Dendritic cell treated with granulocyte-macrophage colony-stimulating factor and Interleukin-4, amounts not matched to agents 40 ng/mL and 50 ng/mL, for 4 days (primary cell): ENCODE measurements around the gene EFL1.

Experiments used
- H3K27ac Mint-ChIP-seq: one replicate; pipeline ENCODE4 v1.8.0; 2022; ENCODE audit warnings: mild to moderate bottlenecking, mixed read lengths
- H3K27me3 Mint-ChIP-seq: one replicate; pipeline ENCODE4 v1.8.0; 2022; ENCODE audit warnings: mild to moderate bottlenecking, mixed read lengths
- H3K36me3 Mint-ChIP-seq: one replicate; pipeline ENCODE4 v1.8.0; 2022; ENCODE audit warnings: low read depth, mixed read lengths
- H3K4me1 Mint-ChIP-seq: one replicate; pipeline ENCODE4 v1.8.0; 2022; ENCODE audit warnings: low read depth, mixed read lengths
- H3K4me3 Mint-ChIP-seq: one replicate; pipeline ENCODE4 v1.8.0; 2022; ENCODE audit warnings: mild to moderate bottlenecking, moderate library complexity, mixed read lengths
- H3K9me3 Mint-ChIP-seq: one replicate; pipeline ENCODE4 v1.8.0; 2022; ENCODE audit warnings: mixed read lengths
- intact Hi-C: fragments of 100-400 bp; cut with micrococcal nuclease; formaldehyde crosslinking; loops from one replicate; pipeline ENCODE4 v1.15.0; 2022

Gene EFL1

DNA sequence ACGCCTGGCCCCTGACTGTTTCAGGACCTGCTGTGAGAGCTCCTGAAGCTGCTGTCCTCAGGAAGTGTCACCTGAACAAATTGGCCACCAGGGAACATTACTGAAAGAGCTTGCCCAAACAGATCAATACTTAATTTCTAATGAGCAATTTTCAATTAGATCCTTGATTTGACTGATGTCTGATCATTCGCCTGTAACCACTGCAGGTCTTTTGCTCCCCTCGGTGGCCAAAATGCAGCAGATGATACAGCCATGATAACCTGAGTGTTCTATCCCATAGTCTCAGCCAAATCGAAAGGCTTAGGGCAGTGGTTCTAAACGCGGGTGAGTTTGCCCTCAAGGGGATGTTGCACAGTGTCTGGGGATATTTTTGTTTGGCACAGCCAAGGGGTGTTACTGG lies 159.1 kb downstream of the EFL1 start:
- Mint-ChIP-seq H3K9me3 (no peaks in the 10 kb centered on the region), H3K4me1 (peaks cover 2% of the 10 kb centered on the region), H3K27me3 (no peaks in the 10 kb centered on the region), H3K27ac (no peak overlapping the region), H3K36me3 (no peaks in the 10 kb centered on the region), H3K4me3 (no peak overlapping the region)
- intact Hi-C loops: no loop called here

DNA sequence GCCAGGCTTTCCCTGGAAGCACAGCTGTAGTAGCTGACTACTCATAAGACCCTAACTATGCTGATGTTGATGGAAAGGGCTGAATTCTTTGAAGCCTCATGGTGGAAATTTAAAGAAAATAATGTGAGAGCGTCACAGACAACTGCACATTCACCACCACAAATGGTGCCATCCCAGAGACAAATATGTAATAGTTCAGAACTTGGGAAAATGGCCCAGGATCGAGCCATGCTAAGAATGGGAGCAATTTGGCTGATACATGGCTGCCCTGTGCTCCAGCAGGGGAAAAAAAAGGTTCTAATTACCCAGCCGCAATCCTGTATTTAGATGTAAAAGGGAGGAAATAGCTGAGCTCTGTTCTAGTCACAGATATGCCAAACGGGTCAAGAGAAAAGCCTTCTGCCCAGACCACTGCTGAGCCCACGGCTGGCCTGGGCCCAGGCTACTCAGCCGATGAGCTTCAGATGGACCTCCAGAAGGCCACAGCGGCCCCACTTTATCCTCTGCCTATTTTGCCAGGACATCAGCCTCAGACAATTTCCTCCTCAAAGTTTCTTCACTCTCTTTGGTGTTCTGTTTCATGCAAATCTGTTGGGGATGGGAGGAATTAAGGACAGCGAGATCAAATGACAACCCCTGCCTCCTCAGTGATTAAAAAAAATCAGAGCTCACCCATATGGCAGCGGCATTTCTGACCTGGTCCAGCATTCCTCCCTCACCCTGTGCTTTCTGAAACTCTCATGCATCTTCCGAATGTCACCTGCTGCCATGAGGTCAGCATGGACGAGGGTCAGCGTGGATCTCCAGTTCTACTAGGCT lies 162.2 kb downstream of the EFL1 start:
- H3K36me3 Mint-ChIP-seq: no peaks in the 10 kb centered on the region
- intact Hi-C loops: no loop called here
- no peak overlapping the region for H3K27ac Mint-ChIP-seq
- no peak overlapping the region for H3K4me3 Mint-ChIP-seq
- H3K27me3 Mint-ChIP-seq: no peaks in the 10 kb centered on the region
- H3K9me3 Mint-ChIP-seq: no peaks in the 10 kb centered on the region
- H3K4me1 Mint-ChIP-seq: no peaks in the 10 kb centered on the region

DNA sequence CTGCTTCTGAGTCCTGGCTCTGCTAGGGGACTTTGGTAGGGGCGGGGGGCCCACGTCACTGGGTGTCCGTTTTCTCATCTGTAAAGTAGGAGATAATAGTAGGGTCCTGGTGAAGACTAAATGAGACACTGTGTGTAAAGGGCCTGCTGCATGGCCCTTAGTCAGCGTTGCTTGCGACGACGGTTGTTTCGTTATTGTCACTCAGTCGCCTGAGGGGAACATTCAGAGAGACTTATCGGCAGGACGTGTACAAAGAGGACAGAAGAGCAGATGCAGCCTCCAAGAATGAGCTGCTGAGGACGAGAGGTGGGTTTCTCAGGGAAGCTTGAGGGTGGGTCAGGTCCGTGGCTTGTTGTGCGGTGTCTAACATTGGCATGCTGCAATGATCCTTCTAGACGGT lies 163.9 kb downstream of the EFL1 start:
- Mint-ChIP-seq H3K27me3 (no peaks in the 10 kb centered on the region), H3K4me3 (no peak overlapping the region), H3K36me3 (no peaks in the 10 kb centered on the region), H3K27ac (no peak overlapping the region), H3K4me1 (no peaks in the 10 kb centered on the region), H3K9me3 (no peaks in the 10 kb centered on the region)
- intact Hi-C loops: no loop called here

DNA sequence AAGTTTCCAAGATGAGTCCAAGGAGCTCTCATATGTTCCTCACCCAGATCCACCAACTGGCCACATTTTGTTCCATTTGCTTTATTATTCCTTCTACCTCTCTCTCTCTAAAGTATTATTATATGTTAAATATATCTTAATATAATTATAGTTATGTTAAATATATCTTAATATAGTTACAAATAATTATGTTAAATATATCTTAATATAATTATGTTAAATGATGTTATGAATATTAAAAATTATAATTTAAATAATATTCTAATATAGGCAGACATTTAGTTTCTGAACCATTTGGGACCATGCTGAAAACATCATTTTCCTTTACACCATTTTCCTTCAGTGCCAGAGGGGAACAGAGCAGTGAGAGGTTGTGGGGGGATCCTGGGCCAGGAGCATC lies 166.7 kb downstream of the EFL1 start:
- intact Hi-C loops: no loop called here
- Mint-ChIP-seq H3K4me3 (no peak overlapping the region), H3K9me3 (no peaks in the 10 kb centered on the region), H3K36me3 (no peaks in the 10 kb centered on the region), H3K4me1 (no peaks in the 10 kb centered on the region), H3K27ac (no peak overlapping the region), H3K27me3 (no peaks in the 10 kb centered on the region)

DNA sequence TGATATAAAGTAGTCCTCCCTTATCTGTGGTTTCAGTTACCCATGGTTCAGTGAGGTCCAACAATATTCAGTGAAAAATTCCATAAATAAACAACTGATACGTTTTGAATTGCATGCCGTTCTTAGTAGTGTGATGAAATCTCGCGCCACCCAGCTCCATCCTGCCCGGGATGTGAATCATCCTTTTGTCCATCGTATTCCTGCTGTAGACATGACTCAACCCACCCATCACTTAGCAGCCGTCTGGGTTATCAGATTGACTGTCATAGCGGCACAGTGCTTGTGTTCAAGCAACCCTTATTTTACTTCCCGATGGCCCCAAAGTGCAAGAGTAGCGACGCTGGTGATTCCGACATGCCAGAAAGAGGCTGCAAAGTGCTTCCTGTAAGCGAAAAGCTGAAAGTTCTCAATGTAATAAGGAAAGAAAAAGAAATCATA lies 168.7 kb downstream of the EFL1 start:
- no peaks in the 10 kb centered on the region for H3K4me1 Mint-ChIP-seq
- intact Hi-C loops: no loop called here
- H3K27ac Mint-ChIP-seq: no peak overlapping the region
- no peaks in the 10 kb centered on the region for H3K27me3 Mint-ChIP-seq
- no peak overlapping the region for H3K4me3 Mint-ChIP-seq
- no peaks in the 10 kb centered on the region for H3K9me3 Mint-ChIP-seq
- no peaks in the 10 kb centered on the region for H3K36me3 Mint-ChIP-seq

DNA sequence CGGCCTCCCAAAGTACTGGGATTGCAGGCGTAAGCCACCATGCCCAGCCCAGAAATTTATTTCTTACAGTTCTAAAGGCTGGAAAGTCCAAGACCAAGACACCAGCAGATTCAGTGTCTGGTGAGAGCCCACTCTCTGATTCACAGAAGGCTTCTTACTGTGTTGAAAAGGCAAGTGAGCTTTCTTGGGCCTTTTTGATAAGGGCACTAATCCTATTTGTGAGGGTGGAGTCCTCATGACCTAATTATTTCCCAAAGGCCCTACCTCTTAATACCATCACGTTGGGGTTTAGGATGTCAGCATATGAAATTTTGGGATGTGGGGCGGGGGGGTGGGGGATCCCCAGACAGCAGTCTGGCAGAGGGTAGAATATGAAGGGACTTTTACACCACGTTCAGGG lies 169.2 kb downstream of the EFL1 start:
- Mint-ChIP-seq H3K9me3 (no peaks in the 10 kb centered on the region), H3K36me3 (no peaks in the 10 kb centered on the region), H3K4me1 (no peaks in the 10 kb centered on the region), H3K27me3 (no peaks in the 10 kb centered on the region), H3K4me3 (no peak overlapping the region), H3K27ac (no peak overlapping the region)
- intact Hi-C loops: no loop called here

DNA sequence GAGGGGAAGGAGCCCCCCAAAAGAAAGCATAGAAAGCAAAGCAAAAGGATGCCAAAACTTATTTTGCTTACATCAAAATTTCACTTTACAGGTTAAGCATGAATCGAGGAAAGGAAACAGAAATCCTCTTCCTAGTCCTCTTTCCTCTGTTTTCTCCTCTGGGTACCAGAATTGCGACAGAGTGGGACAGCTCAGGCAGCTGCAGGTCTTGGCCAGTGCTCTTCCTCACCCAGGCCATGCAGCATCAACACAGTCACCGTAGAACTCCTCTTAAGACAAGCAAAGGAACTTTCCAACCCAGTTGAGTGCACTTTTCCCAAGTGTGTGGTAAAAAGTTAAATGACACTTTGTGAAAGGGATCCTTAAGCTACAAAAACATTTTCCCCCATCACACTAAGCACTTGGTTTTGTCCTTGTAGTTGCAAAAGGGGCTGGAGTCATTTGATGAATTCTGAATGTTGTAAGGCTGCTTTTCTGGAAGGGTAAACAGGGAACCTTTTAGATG lies 170.8 kb downstream of the EFL1 start:
- H3K4me1 Mint-ChIP-seq: no peaks in the 10 kb centered on the region
- H3K27ac Mint-ChIP-seq: no peak overlapping the region
- intact Hi-C loops: no loop called here
- no peak overlapping the region for H3K4me3 Mint-ChIP-seq
- no peaks in the 10 kb centered on the region for H3K9me3 Mint-ChIP-seq
- no peaks in the 10 kb centered on the region for H3K27me3 Mint-ChIP-seq
- no peaks in the 10 kb centered on the region for H3K36me3 Mint-ChIP-seq

DNA sequence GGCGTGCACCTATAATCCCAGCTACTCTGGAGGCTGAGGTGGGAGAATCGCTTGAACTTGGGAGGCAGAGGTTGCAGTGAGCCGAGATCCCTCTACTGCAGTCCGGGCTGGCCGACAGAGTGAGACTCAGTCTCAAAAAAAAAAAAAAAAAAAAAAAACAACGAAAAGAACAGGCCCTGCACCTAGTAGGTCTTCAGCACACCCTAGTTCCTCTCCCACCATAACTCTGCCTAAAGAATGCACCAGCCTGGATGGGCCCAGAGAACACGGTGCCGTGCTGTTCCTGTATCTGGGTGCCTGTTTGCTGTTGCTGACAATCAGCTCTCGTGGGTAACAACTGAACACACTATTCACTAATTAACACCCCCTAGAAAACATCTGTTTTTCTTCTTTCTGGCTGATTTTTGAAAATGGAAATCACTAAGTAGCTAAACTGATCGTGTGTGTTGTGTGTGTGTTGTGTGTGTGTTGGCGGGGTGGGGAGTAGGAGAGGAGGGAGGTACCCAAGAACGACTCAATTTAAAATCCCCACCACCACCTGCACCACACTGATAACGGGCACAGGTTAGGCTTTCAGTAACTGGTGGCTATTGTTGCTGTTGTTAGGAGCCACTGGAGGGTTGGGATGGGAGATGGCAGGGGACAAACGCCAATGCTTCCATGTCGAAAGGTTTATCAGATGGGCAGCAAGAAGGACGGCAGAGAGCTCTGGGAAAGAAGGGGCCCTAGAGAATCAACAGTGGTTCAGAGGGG lies 176.1 kb downstream of the EFL1 start:
- Mint-ChIP-seq H3K4me3 (no peak overlapping the region), H3K27ac (no peak overlapping the region), H3K27me3 (no peaks in the 10 kb centered on the region), H3K36me3 (no peaks in the 10 kb centered on the region), H3K9me3 (no peaks in the 10 kb centered on the region), H3K4me1 (no peaks in the 10 kb centered on the region)
- intact Hi-C loops: no loop called here

DNA sequence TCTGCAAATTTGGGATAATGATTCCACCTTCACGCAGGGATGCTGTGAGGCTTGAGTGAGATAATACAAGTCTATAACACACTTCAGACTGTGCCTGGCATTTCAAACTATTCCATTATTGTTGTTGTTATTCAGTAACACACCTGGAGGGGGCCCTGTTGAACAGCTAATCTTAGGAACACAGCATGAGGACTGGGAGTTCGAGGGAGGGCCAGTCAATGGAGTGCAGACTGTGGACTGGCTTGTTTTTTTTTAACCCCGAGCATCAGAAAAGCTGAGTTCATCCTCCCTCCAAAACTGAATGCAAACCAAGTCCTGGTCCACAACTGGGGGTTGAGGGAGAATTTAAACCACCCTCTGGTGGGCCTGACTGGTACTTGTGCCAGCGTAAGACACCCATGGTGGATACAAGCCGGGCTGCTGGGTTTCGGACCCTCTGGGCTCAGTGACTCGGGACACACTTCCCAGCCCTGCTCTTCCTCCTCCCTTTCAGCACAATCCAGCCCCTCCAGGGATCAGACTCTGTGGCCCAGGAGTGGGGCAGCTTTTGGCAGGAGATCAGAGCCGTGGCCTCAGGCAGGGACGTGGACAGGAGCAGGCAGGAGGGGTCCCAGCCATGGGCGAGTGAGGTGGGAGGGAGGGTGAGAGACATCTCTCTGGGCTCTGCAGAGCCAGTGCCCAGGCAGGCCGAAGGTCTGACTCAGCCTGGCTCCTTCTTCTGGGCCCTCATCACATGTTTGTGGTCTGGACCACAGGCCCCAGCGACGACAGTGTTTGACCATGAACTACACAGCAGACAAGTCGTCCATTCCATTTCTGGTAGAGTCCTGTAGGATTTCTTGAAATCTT lies 180.4 kb downstream of the EFL1 start:
- Mint-ChIP-seq H3K27ac (no peak overlapping the region), H3K4me3 (no peak overlapping the region), H3K36me3 (no peaks in the 10 kb centered on the region), H3K27me3 (no peaks in the 10 kb centered on the region), H3K9me3 (no peaks in the 10 kb centered on the region), H3K4me1 (no peaks in the 10 kb centered on the region)
- intact Hi-C loops: no loop called here

DNA sequence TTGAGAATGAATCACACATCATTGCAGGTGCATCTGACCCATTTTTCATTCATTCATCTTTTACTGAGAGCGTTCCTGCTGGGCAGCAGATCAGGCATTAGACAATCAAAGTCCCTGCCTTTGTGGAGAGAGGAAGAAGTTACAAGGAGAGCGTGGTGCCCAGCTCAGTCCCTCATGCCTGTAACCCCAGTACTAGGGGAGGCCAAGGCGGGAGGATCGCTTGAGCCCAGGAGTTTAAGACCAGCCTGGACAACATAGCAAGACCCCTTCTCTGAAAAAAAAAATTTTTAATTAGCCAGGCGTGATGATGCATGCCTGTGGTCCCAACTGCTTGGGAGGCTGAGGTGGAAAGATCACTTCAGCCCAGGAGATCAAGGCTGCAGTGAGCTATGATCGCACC lies 181.8 kb downstream of the EFL1 start:
- Mint-ChIP-seq H3K4me1 (no peaks in the 10 kb centered on the region), H3K4me3 (no peak overlapping the region), H3K27me3 (no peaks in the 10 kb centered on the region), H3K9me3 (no peaks in the 10 kb centered on the region), H3K27ac (no peak overlapping the region), H3K36me3 (no peaks in the 10 kb centered on the region)
- intact Hi-C loops: no loop called here
